Stimulated activated CD4-positive, alpha-beta T cell treated with anti-CD3 and anti-CD28 coated beads, TNF-alpha, amount 100 ng/mL, for 1 hour (primary cell): ENCODE data around the gene ERC2.
"Not testable (repeated sequence)": the region's sequence is repeated elsewhere in the genome, so short reads cannot be mapped to it uniquely, and the experiment has no call there.

Source experiments
- DNase-seq, 3 donors: peaks; one replicate each; pipeline ENCODE4 v3.0.0-alpha.2; 2020; ENCODE audit warnings: low read depth in 3 of 3, low spot score in 1 of 3

The ERC2 gene

DNA sequence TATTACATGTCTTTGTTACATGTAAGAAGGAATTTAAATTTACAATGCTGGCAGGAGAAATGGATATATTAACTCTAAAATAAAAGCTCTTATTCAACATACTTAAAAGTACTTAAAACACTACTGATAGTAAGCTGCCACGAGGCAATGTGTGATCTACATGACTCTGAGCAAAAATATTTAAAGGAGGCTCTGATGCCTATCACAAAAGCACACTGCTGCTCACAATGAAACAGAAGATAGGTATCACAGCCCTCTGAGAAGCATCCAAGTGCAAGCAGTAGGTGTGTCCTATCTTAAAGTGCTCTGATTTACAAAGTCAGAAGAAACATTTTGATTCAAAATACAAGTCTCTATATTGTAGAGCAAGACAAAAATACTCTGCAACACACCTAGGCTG, 610.0 kb downstream of the ERC2 start:
- DNase-seq = no peak

DNA sequence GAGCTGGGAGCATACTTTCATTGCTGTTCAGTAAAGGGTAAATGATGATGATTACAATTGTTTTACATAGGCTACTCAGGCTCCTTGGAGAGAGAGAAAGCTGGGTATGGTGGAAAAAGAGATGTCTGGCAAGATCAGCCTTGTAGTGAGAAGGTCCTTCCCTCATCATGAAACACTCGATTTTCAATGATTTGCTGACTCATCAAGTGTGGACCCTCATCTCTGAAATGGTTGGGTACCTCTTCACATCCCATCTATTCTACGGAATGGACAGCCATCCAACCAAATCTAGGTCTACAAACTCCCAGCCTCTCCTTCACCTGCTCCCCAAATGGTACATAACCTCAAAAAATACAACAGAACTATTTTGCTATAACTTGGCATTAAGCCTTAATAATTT, 610.6 kb downstream of the ERC2 start:
- DNase-seq = no peak

DNA sequence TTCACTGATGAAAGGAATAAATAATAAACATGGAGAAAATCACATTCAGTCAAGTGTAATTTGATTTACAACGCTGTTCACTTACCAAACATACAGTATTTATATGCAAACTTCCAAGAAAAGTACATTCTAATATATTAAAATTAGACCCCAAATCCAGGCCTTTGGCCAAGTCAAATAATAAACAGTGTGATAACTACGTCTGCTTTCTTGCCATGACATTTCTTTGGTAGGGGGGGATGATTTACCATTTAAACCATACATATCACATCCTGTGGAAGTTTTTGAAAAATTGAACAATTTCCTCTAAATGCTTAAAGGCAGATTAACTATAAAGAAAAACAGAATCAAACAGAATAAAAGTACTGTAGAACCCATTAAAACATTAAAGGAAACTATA, 613.0 kb downstream of the ERC2 start:
- no peak for DNase-seq

DNA sequence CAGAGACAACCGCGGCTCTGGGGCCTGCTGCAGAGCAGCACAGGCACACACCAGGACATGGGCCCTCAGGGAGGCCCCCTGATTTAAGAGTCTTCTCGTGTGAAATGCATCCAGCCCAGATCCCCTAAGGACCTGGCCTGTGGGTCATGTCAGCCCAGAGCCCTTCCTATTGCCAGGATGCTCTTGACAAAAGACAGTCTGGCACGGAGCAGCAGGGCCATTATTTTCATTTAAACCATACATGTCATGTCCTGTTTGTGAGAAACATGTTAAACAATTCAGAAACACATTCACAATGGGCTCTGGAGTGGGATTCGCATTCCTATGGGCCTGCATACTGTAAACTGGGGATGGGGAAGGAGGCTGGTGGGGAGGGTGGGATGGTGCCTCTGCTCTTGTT, 613.8 kb downstream of the ERC2 start:
- no peak for DNase-seq

DNA sequence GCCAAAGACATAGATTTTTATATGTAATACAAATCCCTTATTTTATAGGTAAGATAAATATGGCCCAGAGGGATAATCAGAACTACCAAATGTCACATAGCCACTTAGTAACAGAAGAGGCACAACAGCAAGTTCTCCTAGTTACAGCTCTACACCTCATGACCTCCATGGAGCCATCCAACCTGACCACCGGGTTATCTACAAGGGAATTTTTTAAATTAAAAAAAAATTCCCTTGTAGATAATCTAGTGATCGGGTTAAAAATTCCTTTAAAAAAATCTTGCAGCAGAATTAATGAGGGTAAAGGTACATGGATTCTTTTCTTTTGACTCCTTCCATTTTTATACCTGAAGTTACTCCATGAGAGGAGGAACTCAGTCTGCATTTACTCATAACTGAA, 615.9 kb downstream of the ERC2 start:
- no peak for DNase-seq

DNA sequence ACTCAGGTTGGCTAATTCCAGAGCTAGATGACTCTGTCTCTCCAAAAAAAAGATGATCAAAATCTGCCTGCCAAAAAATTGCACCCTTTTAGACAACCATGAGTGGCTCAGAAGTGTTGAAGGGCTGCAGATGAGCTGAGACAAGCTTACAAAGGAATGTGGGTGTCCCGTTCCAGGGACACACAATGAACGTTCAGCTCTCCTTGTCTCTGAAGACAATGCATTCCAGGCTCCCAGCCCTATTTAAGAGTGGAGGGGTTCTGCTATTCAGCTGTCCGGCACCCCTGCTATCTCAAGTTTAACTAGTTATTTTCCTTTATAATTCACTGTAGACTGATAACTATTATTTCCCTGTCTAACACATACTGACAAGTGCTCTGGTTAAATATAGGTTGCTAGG, 626.1 kb downstream of the ERC2 start:
- DNase-seq = no peak

DNA sequence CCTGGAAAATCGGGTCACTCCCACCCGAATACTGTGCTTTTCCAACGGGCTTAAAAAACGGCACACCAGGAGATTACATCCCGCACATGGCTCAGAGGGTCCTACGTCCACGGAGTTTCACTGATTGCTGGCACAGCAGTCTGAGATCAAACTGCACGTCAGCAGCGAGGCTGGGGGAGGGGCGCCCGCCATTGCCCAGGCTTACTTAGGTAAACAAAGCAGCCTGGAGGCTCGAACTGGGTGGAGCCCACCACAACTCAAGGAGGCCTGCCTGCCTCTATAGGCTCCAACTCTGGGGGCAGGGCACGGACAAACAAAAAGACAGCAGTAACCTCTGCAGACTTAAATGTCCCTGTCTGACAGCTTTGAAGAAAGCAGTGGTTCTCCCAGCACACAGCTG, 636.4 kb downstream of the ERC2 start:
- not testable (repeated sequence) for DNase-seq

DNA sequence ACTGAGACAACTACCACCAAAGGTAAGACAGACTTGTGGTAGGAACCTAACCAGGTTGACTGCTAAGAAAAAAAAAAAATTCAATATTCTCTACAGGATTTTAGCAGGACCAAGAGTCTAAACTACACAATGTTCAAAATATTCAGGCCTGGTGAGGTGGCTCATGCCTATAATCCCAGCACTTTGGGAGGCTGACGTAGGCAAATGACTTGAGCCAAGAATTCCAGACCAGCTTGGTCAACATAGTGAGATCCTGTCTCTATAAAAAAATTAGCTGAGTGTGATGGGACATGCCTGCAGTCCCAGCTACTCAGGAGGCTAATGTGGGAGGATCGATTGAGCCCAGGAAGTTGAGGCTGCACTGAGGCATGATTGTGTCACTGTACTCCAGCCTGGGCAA, 639.6 kb downstream of the ERC2 start:
- DNase-seq = no peak

DNA sequence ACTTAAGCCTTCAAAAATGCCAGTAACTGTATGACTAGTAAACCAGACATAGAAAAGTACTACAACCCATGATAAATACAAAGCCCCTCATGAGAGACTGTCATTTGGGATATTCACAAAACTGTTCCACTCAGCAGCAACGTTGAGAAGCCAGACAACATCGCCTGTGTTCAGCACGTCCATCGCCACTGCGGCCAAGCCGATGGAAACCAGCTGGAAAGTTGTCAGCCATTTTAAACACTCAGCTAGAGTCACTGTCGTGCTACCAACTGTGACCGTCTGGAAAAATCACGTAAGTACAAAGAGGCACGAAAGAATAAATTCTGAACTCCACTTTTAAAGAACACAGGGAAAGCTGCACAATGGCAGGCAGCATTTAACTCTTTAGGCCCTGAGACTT, 640.5 kb downstream of the ERC2 start:
- DNase-seq = no peak

DNA sequence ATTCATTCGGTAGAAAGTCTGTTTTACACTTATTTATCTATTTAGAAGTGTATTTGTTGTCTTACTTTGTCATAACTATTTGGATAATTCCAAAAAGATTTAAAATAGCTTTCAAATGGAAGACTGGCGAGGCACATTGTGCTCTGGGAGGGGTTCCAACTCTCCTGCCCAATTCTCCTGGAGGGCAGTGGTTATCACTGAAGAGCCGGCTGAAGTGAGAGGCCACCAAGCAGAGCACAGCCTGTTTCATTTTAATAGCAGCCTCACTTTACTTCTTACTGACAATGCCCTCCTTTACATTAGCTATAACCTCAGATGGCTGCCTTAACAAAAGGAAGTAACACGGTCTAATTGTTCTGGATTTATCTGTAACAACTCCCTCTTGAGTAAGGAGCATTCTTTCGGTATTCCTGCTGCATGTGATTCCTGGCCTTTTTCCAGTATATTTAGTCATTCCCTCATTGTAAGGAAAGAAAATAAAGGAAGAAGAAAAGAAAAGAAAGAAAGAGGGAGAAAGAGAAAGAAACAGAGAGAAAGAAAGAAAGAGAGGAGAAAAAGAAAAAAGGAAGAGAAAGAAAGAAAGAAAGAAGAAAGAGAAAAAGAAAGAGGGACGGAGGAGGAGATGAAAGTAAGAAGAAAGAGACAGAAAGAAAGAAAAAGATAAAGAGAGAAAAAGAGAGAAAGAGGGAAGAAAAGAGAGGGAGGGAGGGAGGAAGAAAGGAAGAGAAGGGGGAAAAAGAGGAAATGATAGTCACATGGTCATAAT, 641.4 kb downstream of the ERC2 start:
- DNase-seq = no peak

DNA sequence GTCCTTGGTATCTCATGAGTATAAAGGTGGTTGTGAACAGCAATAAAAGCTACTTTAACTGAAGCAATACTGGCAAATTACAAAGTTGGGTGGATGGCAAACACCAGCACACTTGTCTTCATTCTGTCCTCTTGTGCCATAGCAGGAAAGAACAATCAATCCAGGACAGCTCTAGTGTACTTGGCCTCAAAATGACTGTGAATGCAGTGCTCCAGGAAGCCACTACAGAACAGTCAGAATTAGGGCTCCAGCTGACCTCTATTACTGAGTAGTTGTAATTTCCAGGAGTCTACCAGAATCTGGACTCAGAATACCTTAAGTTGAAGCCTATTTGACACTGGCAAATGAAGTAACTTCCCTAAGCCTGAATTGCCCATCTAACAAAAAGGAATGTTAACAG, 642.2 kb downstream of the ERC2 start:
- no peak for DNase-seq

DNA sequence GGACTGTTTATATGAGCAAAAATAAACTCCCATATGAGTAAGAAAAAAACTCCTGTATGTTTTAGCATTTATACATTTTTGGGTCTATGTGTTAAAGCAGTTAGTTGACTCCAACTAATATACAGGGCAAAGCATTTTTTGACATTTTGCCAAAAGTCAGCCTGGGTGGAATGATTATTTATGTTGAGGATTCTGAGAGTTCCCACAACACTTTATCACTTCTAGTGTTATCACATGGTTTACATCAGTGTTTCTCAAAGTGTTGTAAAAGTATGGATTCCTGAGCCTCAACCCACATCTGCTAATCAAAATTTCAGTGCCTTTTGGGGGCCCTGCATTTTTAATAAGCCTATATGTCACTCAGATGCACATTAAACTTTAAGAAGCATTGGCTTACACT, 643.9 kb downstream of the ERC2 start:
- DNase-seq = no peak

DNA sequence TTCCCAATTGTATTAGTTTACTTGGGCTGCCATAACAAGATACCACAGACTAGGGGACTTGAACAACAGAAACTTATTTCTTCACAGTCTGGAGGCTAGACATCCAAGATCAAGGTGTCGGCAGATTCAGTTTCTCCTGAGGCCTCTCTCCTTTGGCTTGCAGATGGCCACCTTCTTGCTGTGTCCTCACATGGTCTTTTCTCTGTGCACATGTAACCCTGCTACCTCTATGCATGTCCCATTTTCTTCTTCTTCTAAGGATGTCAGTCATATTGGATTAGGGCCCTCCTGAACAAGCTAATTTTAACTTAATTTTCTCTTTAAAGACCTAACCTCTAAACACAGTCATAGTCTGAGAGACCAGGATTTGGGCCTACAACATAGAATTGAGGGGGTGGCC, 644.4 kb downstream of the ERC2 start:
- no peak for DNase-seq

DNA sequence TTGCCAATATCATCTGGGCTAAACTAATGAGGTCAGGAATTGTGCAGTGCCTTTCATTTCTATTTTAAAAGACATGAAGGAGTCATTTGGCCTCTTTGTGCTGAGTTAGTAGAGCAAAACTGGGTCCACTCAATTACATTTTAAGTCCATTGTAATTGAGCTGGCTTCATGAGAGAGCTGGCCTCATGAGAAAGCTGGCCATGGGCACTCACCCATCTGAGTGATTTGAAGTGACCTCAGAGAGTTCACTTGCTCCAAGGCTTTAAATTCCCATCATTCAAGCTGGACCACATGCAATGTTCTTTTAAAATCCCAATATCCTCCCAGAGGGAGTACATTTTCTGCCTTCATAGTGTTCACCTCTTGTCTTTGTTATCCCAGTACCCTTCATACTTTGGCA, 645.3 kb downstream of the ERC2 start:
- no peak for DNase-seq

DNA sequence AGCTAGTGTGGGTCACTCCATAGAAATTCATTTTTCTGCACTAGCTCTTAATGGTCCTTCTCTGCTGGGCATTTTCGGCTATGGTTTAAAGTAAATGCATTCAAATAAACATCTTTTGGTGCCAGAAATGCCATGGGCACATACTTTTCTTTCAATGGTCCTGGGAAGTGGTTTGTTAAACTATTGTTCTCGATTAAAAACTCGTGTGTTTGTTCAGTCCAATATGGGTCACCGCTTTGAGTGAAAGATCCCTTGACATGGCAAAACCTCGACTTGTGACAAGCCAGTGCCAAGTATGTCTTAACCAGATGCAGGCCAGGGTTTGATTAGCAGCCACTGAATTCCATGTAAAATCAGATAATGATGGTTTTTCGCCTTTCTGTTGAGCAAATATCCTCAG, 649.3 kb downstream of the ERC2 start:
- no peak for DNase-seq

DNA sequence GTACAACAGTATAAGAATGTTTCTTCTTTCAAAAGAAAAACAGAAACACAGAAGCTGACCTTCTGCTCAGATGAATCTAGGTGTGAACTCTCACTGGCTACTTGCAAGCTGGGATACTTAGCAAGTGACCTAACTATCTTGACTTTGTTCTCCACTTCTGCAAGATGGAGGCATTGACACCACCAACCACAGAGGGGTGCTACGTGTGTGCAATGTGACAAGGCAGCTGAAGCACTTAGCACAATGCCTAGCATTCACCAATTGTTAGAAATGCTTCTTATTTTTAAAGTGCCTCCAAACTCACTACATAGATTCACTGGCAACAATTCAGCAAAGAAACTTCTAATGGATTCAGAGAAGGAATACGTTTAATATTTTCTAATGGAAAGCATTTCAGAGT, 649.8 kb downstream of the ERC2 start:
- DNase-seq = no peak

DNA sequence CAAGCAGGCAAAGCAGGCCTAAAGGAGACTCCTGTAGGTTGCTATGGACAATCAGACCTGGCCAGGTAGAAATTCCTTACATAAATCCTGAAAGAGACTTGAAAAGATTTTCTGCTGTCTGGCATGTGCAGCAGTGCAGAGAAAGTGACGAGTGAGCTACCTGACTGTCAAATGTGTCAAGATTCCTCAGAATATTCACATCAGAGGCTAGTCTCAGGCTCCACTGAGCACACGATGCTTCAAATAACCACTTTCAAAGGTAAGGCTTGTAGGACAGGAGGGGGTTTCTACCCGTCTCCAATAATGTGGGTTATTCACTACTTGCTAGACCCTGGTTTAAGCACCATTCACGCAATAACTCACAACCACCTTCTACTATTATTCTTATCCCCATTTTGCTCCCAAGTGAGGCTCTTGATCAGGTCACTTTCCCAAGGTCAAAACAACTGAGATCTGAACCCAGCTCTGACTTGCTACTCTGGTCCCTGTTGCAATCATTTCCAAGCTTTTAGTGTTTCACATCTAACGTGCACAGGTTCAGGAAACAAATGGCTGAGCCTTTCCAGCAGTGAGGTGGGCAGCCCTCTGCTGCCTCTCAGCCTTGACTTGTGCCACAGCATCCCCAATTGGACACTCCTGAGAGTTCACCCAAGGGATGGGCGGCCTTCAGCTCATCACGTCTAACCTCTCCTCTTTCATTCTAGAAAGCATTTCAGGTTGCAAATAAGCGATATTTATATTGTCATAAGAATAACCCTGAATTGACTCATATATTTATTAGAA, 651.3 kb downstream of the ERC2 start:
- no peak for DNase-seq

DNA sequence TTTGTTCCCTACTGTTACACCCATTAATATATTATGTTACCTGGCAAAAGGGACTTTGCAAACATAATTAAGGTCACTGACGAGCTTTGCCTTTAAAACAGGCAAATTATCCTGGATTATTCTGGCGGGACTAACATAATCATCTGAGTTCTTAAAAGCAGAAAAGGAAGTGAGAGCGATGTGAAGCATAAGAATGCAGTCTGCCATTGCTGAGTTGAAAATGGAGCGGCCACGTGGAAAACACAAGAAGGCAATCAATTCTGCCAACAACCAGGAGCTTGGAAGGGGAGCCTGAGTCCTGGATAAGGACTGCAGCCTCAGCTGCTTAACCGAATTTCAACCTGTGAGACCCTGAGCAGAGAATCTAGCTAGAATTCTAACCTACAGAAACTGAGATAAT, 653.0 kb downstream of the ERC2 start:
- DNase-seq = no peak

DNA sequence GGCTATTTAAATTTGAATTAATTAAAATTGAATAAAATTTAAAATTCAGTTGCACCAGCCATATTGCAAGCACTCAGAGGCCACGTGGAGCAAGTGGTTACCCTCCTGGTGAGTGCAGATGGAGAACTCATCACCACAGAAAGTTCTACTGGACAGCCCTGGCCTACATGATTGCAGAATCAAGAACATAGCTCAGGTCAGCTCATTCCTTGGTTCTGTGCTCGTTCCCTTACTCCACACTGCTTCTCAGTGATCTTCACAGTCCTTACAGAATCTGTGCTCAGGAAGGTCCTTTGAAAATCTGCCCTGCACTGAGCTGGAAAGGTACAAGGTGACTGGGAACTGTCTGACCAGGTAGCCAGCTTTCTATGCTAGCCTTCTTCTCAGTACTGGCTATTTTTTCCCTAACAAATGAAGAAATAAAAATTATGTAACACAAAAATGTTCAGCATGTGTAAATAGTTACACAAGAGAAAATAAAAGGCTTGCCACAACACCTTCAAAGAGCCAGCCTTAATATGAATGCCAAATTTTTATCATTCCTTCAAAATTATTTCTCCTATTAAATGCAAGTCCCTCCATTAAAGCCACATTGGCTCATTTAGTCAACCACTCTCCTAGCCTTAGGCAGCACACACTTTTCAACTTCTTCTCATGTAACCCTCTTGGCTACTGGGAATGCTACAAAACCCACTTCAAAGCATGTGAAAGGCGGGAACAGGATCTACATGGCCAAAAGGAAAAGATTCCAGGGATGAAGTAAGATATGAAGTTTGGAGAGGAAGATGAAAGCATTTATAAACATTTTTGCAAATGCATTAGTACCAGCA, 654.8 kb downstream of the ERC2 start:
- DNase-seq = no peak

DNA sequence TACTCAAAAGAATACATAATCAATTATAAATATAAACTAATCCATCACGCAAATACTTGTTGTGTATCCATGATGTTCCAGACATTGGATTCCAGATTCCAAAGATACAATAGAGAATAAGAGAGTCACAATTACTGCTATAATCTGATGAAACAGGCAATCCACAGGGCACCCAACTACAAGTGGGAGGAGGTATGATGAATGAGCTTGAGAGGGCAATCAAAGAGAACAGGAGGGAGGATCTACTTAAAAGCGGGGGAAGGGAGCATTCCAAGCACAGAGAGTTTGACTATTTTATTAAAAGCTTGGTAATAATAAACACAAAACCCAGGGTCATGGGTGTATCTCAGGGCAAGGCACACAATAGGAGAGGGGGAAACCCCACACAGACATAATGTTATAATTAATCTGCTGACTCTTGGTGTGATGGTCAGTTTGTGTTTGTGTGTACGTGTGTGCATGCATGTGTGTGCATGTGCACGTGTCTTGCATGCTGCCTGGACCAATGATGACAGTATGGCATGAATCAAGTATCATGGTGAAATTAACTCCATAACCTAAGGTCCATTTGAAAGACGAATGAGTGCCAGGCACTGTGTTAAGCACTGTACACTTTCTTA, 655.8 kb downstream of the ERC2 start:
- no peak for DNase-seq

DNA sequence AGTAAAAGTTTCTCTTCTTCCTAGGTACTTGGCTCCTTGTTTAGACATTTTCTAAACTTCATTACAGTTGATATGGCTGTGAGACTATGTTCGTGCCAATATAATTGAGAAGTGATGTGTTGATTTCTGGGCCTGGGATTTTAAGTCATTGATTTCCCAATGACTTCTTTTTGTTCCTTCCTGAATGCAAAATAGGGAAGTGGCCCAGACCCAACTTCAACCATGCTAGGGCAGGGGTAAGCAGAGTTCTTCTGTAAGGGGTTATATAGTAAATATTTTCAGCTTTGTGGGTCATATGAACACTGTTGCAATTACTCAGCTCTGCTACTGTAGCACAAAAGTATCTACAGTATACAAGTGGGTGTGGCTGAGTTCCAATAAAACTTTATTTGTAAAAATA, 661.1 kb downstream of the ERC2 start:
- no peak for DNase-seq

DNA sequence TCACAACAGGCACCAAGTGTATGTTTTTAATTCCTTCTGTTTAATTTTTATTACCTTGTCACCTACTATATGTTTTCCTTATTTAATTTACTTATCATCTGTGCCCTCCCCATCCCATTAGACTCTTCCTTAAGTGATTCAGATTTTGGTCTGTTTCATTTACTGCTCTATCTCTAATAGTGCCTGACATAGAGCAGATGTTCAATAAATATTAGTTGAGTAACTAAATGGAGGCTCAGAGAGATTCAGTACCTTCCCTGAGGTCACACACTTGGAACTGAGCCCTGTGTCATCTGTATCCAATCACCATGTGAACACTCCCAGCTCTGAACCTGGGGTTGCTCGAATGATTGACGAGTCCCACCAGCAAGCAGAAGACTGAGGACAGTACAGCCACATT, 663.1 kb downstream of the ERC2 start:
- DNase-seq = no peak
